WI38 (cell line): Measurements from ENCODE around the gene ABCD3.

Experiments
- H3K4me3 ChIP-seq: 2 replicates; pipeline ENCODE4 v1.5.1; 2011; ENCODE audit warnings: low read depth, mild to moderate bottlenecking, control low read depth, low read length
- CTCF ChIP-seq: IDR thresholded peaks from 2 replicates; pipeline ENCODE4 v1.5.1; 2012; ENCODE audit warnings: low read depth, mild to moderate bottlenecking, control low read depth, low read length

ABCD3 gene

GRCh38 chr1:94550396-94550795, 132.2 kb downstream of the ABCD3 start:
- TF ChIP-seq CTCF = no peak
- H3K4me3 ChIP-seq = no peak overlapping the region

- TF ChIP-seq CTCF = no peak
- no peak overlapping the region for H3K4me3 ChIP-seq
Measured at GRCh38 chr1:94550800-94551241, 132.6 kb downstream of the ABCD3 start.

- TF ChIP-seq CTCF = no peak
- no peak overlapping the region for H3K4me3 ChIP-seq
Measured at GRCh38 chr1:94551449-94551848, 133.3 kb downstream of the ABCD3 start.

GRCh38 chr1:94552071-94552586, 133.9 kb downstream of the ABCD3 start:
- TF ChIP-seq CTCF = no peak
- no peak overlapping the region for H3K4me3 ChIP-seq

GRCh38 chr1:94553323-94553730, 135.1 kb downstream of the ABCD3 start:
- TF ChIP-seq CTCF = no peak
- H3K4me3 ChIP-seq = no peak overlapping the region

GRCh38 chr1:94553931-94554330, 135.7 kb downstream of the ABCD3 start:
- no peak for TF ChIP-seq CTCF
- H3K4me3 ChIP-seq = no peak overlapping the region

- H3K4me3 ChIP-seq = no peak overlapping the region
- TF ChIP-seq CTCF = no peak
Measured at GRCh38 chr1:94554580-94554979, 136.4 kb downstream of the ABCD3 start.
